CD14-positive monocyte (primary cell): ENCODE data around the gene C6orf47. TPM values are rescaled to one million over a fixed set of nuclear protein-coding genes. Genes with fewer than 3 reads are reported as not detected.
A peak's percentile ranks its signal among the peaks of the same experiment; 100 is the strongest.

Experiments
- DNase-seq, 3 donors: peaks; one replicate each; pipeline ENCODE4 v3.0.0-alpha.2; 2011 to 2022
- H2AFZ ChIP-seq: 2 replicates; pipeline ENCODE4 v1.6.0; 2012; ENCODE audit warnings: mild to moderate bottlenecking, low read depth, low read length, inconsistent platforms; ENCODE audit not compliant: insufficient read depth, poor library complexity, severe bottlenecking
- H3K27ac ChIP-seq, 2 donors: 1 replicate in 1 of 2; 2 replicates in 1 of 2; pipeline ENCODE4 v1.5.1; 2012 to 2013; ENCODE audit warnings: low read length in 2 of 2, control low read depth in 1 of 2, inconsistent platforms in 1 of 2, low read depth in 1 of 2, mild to moderate bottlenecking in 1 of 2
- H3K27me3 ChIP-seq, 2 donors: one replicate each; pipeline versions ENCODE4 v1.6.0 to v1.6.1; 2011 to 2013; ENCODE audit warnings: low read length in 2 of 2; ENCODE audit not compliant: control insufficient read depth in 2 of 2, insufficient read depth in 2 of 2
- H3K36me3 ChIP-seq, 2 donors: replicated peaks in 1 of 2; 1 replicate in 1 of 2; 2 replicates in 1 of 2; pipeline versions ENCODE4 v1.5.1 to v1.6.1; 2012 to 2013; ENCODE audit warnings: low read length in 2 of 2, control low read depth in 1 of 2, inconsistent platforms in 1 of 2, mild to moderate bottlenecking in 1 of 2; ENCODE audit not compliant: insufficient read depth in 2 of 2, control insufficient read depth in 1 of 2
- H3K4me1 ChIP-seq, 2 donors: 1 replicate in 1 of 2; 2 replicates in 1 of 2; pipeline versions ENCODE4 v1.5.1 to v1.6.1; 2012 to 2013; ENCODE audit warnings: low read length in 2 of 2, control low read depth in 1 of 2, inconsistent platforms in 1 of 2, mild to moderate bottlenecking in 1 of 2, moderate library complexity in 1 of 2; ENCODE audit not compliant: insufficient read depth in 2 of 2, control insufficient read depth in 1 of 2
- H3K4me2 ChIP-seq: replicated peaks from 2 replicates; pipeline ENCODE3; 2012; ENCODE audit warnings: low read length, moderate library complexity, mild to moderate bottlenecking; ENCODE audit not compliant: poor library complexity, severe bottlenecking; ENCODE audit errors: extremely low read depth
- H3K4me3 ChIP-seq, 3 experiments: fragments of 200-600 bp in 1 of 3; sonication (generic) in 1 of 3; replicated peaks in 1 of 3; 1 replicate in 2 of 3; 2 replicates in 1 of 3; pipeline ENCODE4 v1.5.1; 2011 to 2013; ENCODE audit warnings: low read length in 3 of 3, mild to moderate bottlenecking in 3 of 3, control low read depth in 2 of 3, low read depth in 2 of 3, inconsistent platforms in 1 of 3, moderate library complexity in 1 of 3
- H3K79me2 ChIP-seq: 2 replicates; pipeline ENCODE4 v1.6.0; 2012; ENCODE audit warnings: mild to moderate bottlenecking, control low read depth, inconsistent platforms, low read length, moderate library complexity; ENCODE audit not compliant: insufficient read depth
- H3K9ac ChIP-seq: 2 replicates; pipeline ENCODE4 v1.6.0; 2017; ENCODE audit warnings: low read length, mild to moderate bottlenecking; ENCODE audit not compliant: insufficient read depth, poor library complexity, severe bottlenecking
- H3K9me3 ChIP-seq, 2 donors: replicated peaks in 1 of 2; 1 replicate in 1 of 2; 2 replicates in 1 of 2; pipeline versions ENCODE4 v1.5.1 to v1.6.1; 2012 to 2013; ENCODE audit warnings: low read length in 2 of 2, control low read depth in 1 of 2; ENCODE audit not compliant: control insufficient read depth in 1 of 2, insufficient read depth in 1 of 2
- H4K20me1 ChIP-seq: 2 replicates; pipeline ENCODE4 v1.6.0; 2012; ENCODE audit warnings: mild to moderate bottlenecking, low read length, control low read depth, moderate library complexity; ENCODE audit not compliant: insufficient read depth
- H3K27ac Mint-ChIP-seq, 7 donors: one replicate each; pipeline ENCODE4 v1.8.0; 2020; ENCODE audit warnings: mild to moderate bottlenecking in 7 of 7, mixed read lengths in 7 of 7, moderate library complexity in 6 of 7, inconsistent platforms in 2 of 7
- H3K27me3 Mint-ChIP-seq, 3 donors: one replicate each; pipeline ENCODE4 v1.8.0; 2021 to 2022; ENCODE audit warnings: low read depth in 3 of 3, mild to moderate bottlenecking in 3 of 3, mixed read lengths in 3 of 3, moderate library complexity in 3 of 3, inconsistent platforms in 1 of 3
- H3K36me3 Mint-ChIP-seq, 2 donors: one replicate each; pipeline ENCODE4 v1.8.0; 2020; ENCODE audit warnings: mixed read lengths in 2 of 2, inconsistent platforms in 1 of 2, mild to moderate bottlenecking in 1 of 2
- H3K4me1 Mint-ChIP-seq: one replicate; pipeline ENCODE4 v1.8.0; 2020; ENCODE audit warnings: mild to moderate bottlenecking, mixed read lengths
- H3K4me3 Mint-ChIP-seq, 2 donors: one replicate each; pipeline ENCODE4 v1.8.0; 2020; ENCODE audit warnings: mild to moderate bottlenecking in 2 of 2, mixed read lengths in 2 of 2, moderate library complexity in 1 of 2
- H3K9me3 Mint-ChIP-seq, 7 donors: one replicate each; pipeline ENCODE4 v1.8.0; 2020 to 2022; ENCODE audit warnings: mixed read lengths in 7 of 7, mild to moderate bottlenecking in 6 of 7, moderate library complexity in 6 of 7, inconsistent platforms in 2 of 7
- WGBS: methylation state at CpG from one replicate; pipeline ENCODE4 v1.1.5; 2013; ENCODE audit warnings: missing lambda C conversion rate; ENCODE audit not compliant: insufficient coverage; 5-methylcytosine and 5-hydroxymethylcytosine counted together
- intact Hi-C, 2 donors: fragments of 100-400 bp; cut with micrococcal nuclease; formaldehyde crosslinking; loops; one replicate each; pipeline versions ENCODE4 v1.15.0 to v1.15.1; 2023
- polyA plus RNA-seq, 3 donors: library from polyadenylated mRNA; depleted of rRNA in 1 of 3; unstranded in 2 of 3; stranded (reverse) in 1 of 3; fragments of 300-500 nt in 2 of 3; fragments of >200 nt in 1 of 3; fragmentation: Illumina TruSeq in 2 of 3; gene quantifications; 1 replicate in 2 of 3; 2 replicates in 1 of 3; pipeline ENCODE4 v1.2.3, GENCODE V29; 2012 to 2021
- TF ChIP-seq, protein P1 (sequence below): fragments of 200-600 bp; IDR thresholded peaks from one replicate; pipeline ENCODE4 v1.8.0; 2022; ENCODE audit warnings: antibody characterized with exemption, mild to moderate bottlenecking

Gene C6orf47
- polyA plus RNA-seq, 3 donors = 8.0 to 23.4 (median 18.1) TPM

DNA sequence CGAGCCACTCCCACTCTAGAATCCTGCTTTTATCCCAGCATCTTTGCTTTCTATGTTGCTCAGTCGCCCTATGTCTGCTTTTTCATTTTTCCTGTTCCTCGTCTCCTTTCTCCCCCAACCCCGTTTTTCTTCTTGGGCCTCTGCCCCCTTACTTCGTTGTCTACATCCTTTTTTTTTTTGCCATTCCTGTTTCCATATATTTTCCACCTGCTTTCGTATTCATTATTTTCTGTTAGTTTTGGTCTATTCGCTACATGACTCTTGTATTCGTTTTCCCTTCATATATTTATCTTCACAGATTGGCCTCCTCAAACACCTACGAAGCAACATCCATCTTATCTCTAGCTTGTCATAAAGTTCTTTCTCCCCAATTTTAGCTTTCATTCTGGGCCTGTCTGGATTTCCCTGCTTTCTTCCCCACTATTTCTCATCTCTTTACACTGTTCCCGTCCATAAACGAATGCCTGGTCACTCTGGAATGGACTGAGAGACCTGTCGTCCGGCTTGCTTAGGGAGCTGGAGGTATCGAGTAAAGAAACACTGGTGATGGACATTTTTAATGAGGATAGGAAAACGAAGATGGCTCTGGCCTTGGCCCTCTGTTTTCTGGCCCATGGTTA is 39.1 kb downstream of the C6orf47 start:
- Mint-ChIP-seq H3K4me1 (peaks cover 45% of the 10 kb centered on the region), H3K36me3 (peaks cover 42 to 53% of the 10 kb centered on the region in 2 donors), H3K27me3 (peaks cover 0 to 1% (median 0%) of the 10 kb centered on the region in 3 donors), H3K4me3 (peak overlapping the region; percentile 89 to 96), H3K9me3 (no peaks in the 10 kb centered on the region), H3K27ac (peak overlapping the region; percentile 79 to 100 (median 95))
- Histone ChIP-seq H3K4me1 (peaks cover 42 to 48% of the 10 kb centered on the region in 2 donors), H4K20me1 (peaks cover 23% of the 10 kb centered on the region), H3K36me3 (peaks cover 33 to 45% of the 10 kb centered on the region in 2 donors), H3K9me3 (no peaks in the 10 kb centered on the region), H3K4me2 (peak overlapping the region; percentile 95), H3K27me3 (no peaks in the 10 kb centered on the region), H3K9ac (peak overlapping the region; percentile 93), H3K27ac (peak overlapping the region; percentile 95 to 99), H3K79me2 (peaks cover 88% of the 10 kb centered on the region), H2AFZ (peak overlapping the region; percentile 76), H3K4me3 (peak overlapping the region; percentile 79 to 97 (median 87))
- no peak for DNase-seq
- WGBS = 27% methylated on average over 13 of the region's 15 CpGs
- TF ChIP-seq, protein P1, sequence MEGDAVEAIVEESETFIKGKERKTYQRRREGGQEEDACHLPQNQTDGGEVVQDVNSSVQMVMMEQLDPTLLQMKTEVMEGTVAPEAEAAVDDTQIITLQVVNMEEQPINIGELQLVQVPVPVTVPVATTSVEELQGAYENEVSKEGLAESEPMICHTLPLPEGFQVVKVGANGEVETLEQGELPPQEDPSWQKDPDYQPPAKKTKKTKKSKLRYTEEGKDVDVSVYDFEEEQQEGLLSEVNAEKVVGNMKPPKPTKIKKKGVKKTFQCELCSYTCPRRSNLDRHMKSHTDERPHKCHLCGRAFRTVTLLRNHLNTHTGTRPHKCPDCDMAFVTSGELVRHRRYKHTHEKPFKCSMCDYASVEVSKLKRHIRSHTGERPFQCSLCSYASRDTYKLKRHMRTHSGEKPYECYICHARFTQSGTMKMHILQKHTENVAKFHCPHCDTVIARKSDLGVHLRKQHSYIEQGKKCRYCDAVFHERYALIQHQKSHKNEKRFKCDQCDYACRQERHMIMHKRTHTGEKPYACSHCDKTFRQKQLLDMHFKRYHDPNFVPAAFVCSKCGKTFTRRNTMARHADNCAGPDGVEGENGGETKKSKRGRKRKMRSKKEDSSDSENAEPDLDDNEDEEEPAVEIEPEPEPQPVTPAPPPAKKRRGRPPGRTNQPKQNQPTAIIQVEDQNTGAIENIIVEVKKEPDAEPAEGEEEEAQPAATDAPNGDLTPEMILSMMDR = no peak
- intact Hi-C loops = loop anchor here (2.0 to 5.0 kb wide), 2 partner anchors 31 to 46 kb away; partner anchors contain the start of genes BAG6 (in 2 of the 2), CSNK2B (in 1 of the 2) and LY6G5B (in 1 of the 2)

DNA sequence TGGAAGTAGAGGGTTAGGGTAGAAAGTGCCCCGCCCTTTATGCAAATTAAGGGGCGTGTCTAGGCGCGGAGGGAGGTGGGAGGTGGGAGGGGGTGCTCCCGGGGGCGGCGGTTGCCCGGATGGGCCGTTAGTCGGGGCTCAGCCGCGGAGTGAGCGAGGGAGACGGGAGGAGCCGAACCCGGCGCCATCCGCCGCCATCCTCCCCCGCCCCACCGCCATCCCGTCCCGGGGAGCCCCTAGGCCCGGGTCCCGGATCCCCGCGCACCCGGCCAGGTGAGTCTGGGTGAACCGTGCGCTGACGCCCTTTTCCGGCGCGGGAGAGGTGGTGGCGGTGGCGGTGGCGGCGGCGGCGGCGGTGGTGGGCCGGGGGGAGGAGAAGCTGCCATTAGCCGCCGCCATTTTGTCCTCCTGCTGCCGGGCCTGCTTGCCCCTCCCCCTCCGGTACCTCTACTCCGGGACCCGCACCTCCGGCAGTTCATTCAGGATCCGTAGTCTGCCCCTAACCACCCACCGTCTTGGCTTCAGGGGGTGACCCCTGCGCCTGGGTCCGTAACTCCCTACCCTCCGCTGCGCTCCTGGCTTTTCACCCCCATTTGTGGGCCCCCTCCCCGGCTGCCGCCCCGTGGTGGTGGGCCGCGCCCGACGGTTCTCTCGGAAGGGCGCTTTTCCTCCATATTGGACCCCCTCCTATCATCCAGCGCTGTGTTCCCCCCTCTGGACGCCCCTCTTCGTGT is 39.8 kb downstream of the C6orf47 start, which contains the start of gene PRRC2A:
TSS of gene PRRC2A (plus strand) at position 130 of the 734 bp plus-strand sequence. CDS start 2,075 bp downstream, outside the sequence.
- TF ChIP-seq, protein P1 = no peak
- peak within 1 kb of the TSS; percentile 79 to 97 (median 87) for H3K4me3 ChIP-seq
- H3K27me3 ChIP-seq = no peaks in the 10 kb centered on the region
- H4K20me1 ChIP-seq = peaks cover 28% of the 10 kb centered on the region
- peak within 1 kb of the TSS; percentile 89 to 96 for H3K4me3 Mint-ChIP-seq
- H3K9ac ChIP-seq = peak within 1 kb of the TSS; percentile 93
- 0% methylated on average over 37 of the region's 67 CpGs for WGBS
- peaks cover 52% of the 10 kb centered on the region for H3K4me1 Mint-ChIP-seq
- H3K79me2 ChIP-seq = peaks cover 88% of the 10 kb centered on the region
- no peaks in the 10 kb centered on the region for H3K9me3 ChIP-seq
- H3K27ac ChIP-seq = peak within 1 kb of the TSS; percentile 95 to 99
- no peaks in the 10 kb centered on the region for H3K9me3 Mint-ChIP-seq
- H3K4me1 ChIP-seq = peaks cover 48 to 55% of the 10 kb centered on the region in 2 donors
- peak within 1 kb of the TSS; percentile 76 for H2AFZ ChIP-seq
- H3K27me3 Mint-ChIP-seq = peaks cover 0 to 1% (median 0%) of the 10 kb centered on the region in 3 donors
- H3K4me2 ChIP-seq = peak within 1 kb of the TSS; percentile 95
- H3K36me3 ChIP-seq = peaks cover 27 to 39% of the 10 kb centered on the region in 2 donors
- peak within 1 kb of the TSS; percentile 98 to 100 (median 100) for H3K27ac Mint-ChIP-seq
- intact Hi-C loops = loop anchor here (2.0 to 5.0 kb wide), 2 partner anchors 32 to 47 kb away; partner anchors contain the start of genes BAG6 (in 2 of the 2), CSNK2B (in 1 of the 2) and LY6G5B (in 1 of the 2)
- DNase-seq = peak; percentile 45 to 71 (median 58)
- H3K36me3 Mint-ChIP-seq = peaks cover 36 to 52% of the 10 kb centered on the region in 2 donors
